HepG2 (cell line): Measurements from ENCODE around the gene FAM20A. TPM values are rescaled to one million over a fixed set of nuclear protein-coding genes. Genes with fewer than 3 reads are reported as not detected.

Experiments
- ATAC-seq: fragments of 200-7000 bp; cut with Tn5 transposase; 3 replicates; pipeline ENCODE4 v1.9.1; 2020; ENCODE audit warnings: mild to moderate bottlenecking, moderate library complexity
- BruUV-seq: library from RNA; stranded (reverse); fragments of 400-500 nt; replicated peaks from 2 replicates; lab custom pipeline; 2021; lab: Mats Ljungman, UMichigan
- CTCF ChIA-PET: fragments of 300-600 bp; formaldehyde crosslinking; extraction: SDS; loops from one replicate; lab custom pipeline; 2021; ENCODE audit warnings: low total read pairs, inconsistent platforms, low intra/inter-chr PET ratio; lab: Yijun Ruan, JAX
- POLR2A ChIA-PET: fragments of 350-600 bp; sonication (Branson Sonifier 250); formaldehyde crosslinking; loops from one replicate; lab custom pipeline; 2020; ENCODE audit warnings: antibody characterized with exemption, inconsistent platforms; lab: Yijun Ruan, JAX
- DNase-seq: peaks from one replicate; pipeline ENCODE4 v3.0.0-alpha.2; 2015; ENCODE audit warnings: low spot score
- FAIRE-seq: peaks from 3 replicates; lab custom pipeline; 2011; peaks lifted over from hg19 to GRCh38; lab: Jason Lieb, UNC
- H2AFZ ChIP-seq: one replicate; pipeline ENCODE4 v1.6.1; 2011; ENCODE audit warnings: low read length, inconsistent platforms
- H3K27ac ChIP-seq: fragments of 300-600 bp; 3 replicates; pipeline ENCODE4 v1.8.0; 2011; ENCODE audit warnings: mixed run types, mild to moderate bottlenecking, mixed read lengths, low read length, inconsistent platforms; ENCODE audit not compliant: insufficient read depth; ENCODE audit errors: extremely low read length
- H3K27me3 ChIP-seq, 2 experiments: fragments of 200-600 bp in 1 of 2; 2 replicates in 1 of 2; 3 replicates in 1 of 2; pipeline versions ENCODE4 v1.6.0 to v1.8.0; 2011; ENCODE audit warnings: low read length in 2 of 2, mild to moderate bottlenecking in 2 of 2, moderate library complexity in 2 of 2, inconsistent platforms in 1 of 2; ENCODE audit not compliant: insufficient read depth in 2 of 2, control insufficient read depth in 1 of 2
- H3K36me3 ChIP-seq, 2 experiments: fragments of 200-600 bp in 1 of 2; replicated peaks in 1 of 2; 2 replicates in 1 of 2; 3 replicates in 1 of 2; pipeline versions ENCODE4 v1.5.1 to v1.8.0; 2011; ENCODE audit warnings: low read length in 2 of 2, inconsistent platforms in 1 of 2; ENCODE audit not compliant: insufficient read depth in 2 of 2, control insufficient read depth in 1 of 2
- H3K4me1 ChIP-seq: 2 replicates; pipeline ENCODE4 v1.5.1; 2012; ENCODE audit warnings: low read length, inconsistent platforms; ENCODE audit not compliant: insufficient read depth
- H3K4me2 ChIP-seq: 2 replicates; pipeline ENCODE4 v1.6.0; 2011; ENCODE audit warnings: low read depth, low read length, inconsistent platforms
- H3K4me3 ChIP-seq, 3 experiments: fragments of 200-600 bp in 1 of 3; sonication (generic), shearing (Covaris generic) in 1 of 3; replicated peaks in 1 of 3; 2 replicates each; pipeline ENCODE4 v1.5.1; 2011 to 2016; ENCODE audit warnings: low read length in 3 of 3, inconsistent platforms in 2 of 3, low read depth in 2 of 3, mild to moderate bottlenecking in 2 of 3, control low read depth in 1 of 3, mixed read lengths in 1 of 3; ENCODE audit not compliant: insufficient read depth in 1 of 3
- H3K79me2 ChIP-seq: one replicate; pipeline ENCODE4 v1.6.1; 2011; ENCODE audit warnings: low read length, inconsistent platforms; ENCODE audit not compliant: insufficient read depth
- H3K9ac ChIP-seq: 2 replicates; pipeline ENCODE4 v1.6.0; 2011; ENCODE audit warnings: mild to moderate bottlenecking, low read depth, low read length, inconsistent platforms; ENCODE audit not compliant: insufficient read depth
- H3K9me3 ChIP-seq: 2 replicates; pipeline ENCODE4 v1.5.1; 2012; ENCODE audit warnings: mild to moderate bottlenecking, low read length
- H4K20me1 ChIP-seq: 2 replicates; pipeline ENCODE4 v1.6.0; 2011; ENCODE audit warnings: inconsistent platforms, mild to moderate bottlenecking, low read length, moderate library complexity; ENCODE audit not compliant: insufficient read depth
- CERS6 ChIP-seq: sonication (generic); formaldehyde crosslinking; IDR thresholded peaks from 2 replicates; pipeline ENCODE4 v1.5.0; 2020; ENCODE audit warnings: missing genetic modification reagents
- GFI1 ChIP-seq: sonication (generic); formaldehyde crosslinking; IDR thresholded peaks from 2 replicates; pipeline ENCODE4 v1.5.0; 2020; ENCODE audit warnings: missing genetic modification reagents, mild to moderate bottlenecking, borderline replicate concordance
- HMG20B ChIP-seq: conservative IDR thresholded peaks from 2 replicates; pipeline ENCODE4 v1.6.1; 2016; ENCODE audit warnings: missing genetic modification reagents, missing compliant biosample characterization
- HNF4A ChIP-seq: sonication (generic); formaldehyde crosslinking; IDR thresholded peaks from 2 replicates; pipeline ENCODE4 v1.4.0; 2020; ENCODE audit warnings: missing genetic modification reagents
- IKZF1 ChIP-seq: fragments of 450-650 bp; IDR thresholded peaks from 2 replicates; pipeline ENCODE4 v1.7.1; 2016
- ISL2 ChIP-seq: sonication (generic); formaldehyde crosslinking; IDR thresholded peaks from 2 replicates; pipeline ENCODE4 v1.5.0; 2020; ENCODE audit warnings: missing genetic modification reagents
- KLF16 ChIP-seq, 2 experiments: sonication (generic) in 1 of 2; formaldehyde crosslinking in 1 of 2; IDR thresholded peaks; 2 replicates each; pipeline versions ENCODE4 v1.6.1 to v1.8.0; 2016 to 2023; ENCODE audit warnings: missing genetic modification reagents in 2 of 2, missing compliant biosample characterization in 1 of 2
- RARA ChIP-seq: IDR thresholded peaks from 2 replicates; pipeline ENCODE4 v1.6.1; 2016; ENCODE audit warnings: missing genetic modification reagents, missing compliant biosample characterization
- THAP7 ChIP-seq: sonication (generic); formaldehyde crosslinking; IDR thresholded peaks from 2 replicates; pipeline ENCODE4 v1.8.1; 2023; ENCODE audit warnings: mild to moderate bottlenecking, missing genetic modification reagents
- TOPORS ChIP-seq: sonication (generic); formaldehyde crosslinking; IDR thresholded peaks from 2 replicates; pipeline ENCODE4 v1.8.0; 2023; ENCODE audit warnings: mild to moderate bottlenecking, missing genetic modification reagents
- ZBTB42 ChIP-seq: sonication (generic); formaldehyde crosslinking; IDR thresholded peaks from 2 replicates; pipeline ENCODE4 v1.5.0; 2020; ENCODE audit warnings: mild to moderate bottlenecking, missing genetic modification reagents
- ZC3H13 ChIP-seq: sonication (generic); formaldehyde crosslinking; IDR thresholded peaks from 2 replicates; pipeline ENCODE4 v1.8.1; 2023; ENCODE audit warnings: mild to moderate bottlenecking, missing genetic modification reagents, moderate library complexity
- WGBS: methylation state at CpG from one replicate; pipeline ENCODE4 v1.1.6; 2017; ENCODE audit warnings: low lambda C conversion rate; 5-methylcytosine and 5-hydroxymethylcytosine counted together
- in situ Hi-C: cut with HindIII; loops from 2 replicates; pipeline ENCODE4 v1.10.0; 2017; ENCODE audit warnings: low pct_unique_long_range_greater_than_20kb; ENCODE audit not compliant: extremely low pct_ligation_motif_present
- intact Hi-C: fragments of 100-400 bp; cut with micrococcal nuclease; formaldehyde crosslinking; loops from one replicate; pipeline ENCODE4 v1.10.0; 2022; ENCODE audit not compliant: unreplicated experiment
- polyA plus RNA-seq, 8 experiments: library from polyadenylated mRNA; depleted of rRNA in 3 of 8; stranded (reverse) in 7 of 8; unstranded in 1 of 8; fragments of >200 nt; fragmentation: Illumina TruSeq in 4 of 8; extraction: Trizol in 4 of 8; gene quantifications; 2 replicates each; pipeline versions ENCODE4 v1.2.1 to v1.2.3, GENCODE V29; 2011 to 2016; ENCODE audit warnings: low read depth in 4 of 8, missing spikeins in 1 of 8, mixed read lengths in 1 of 8; ENCODE audit not compliant: insufficient read depth in 1 of 8
- total RNA-seq, 5 experiments: library from RNA; depleted of rRNA; stranded (reverse); fragments of >200 nt; fragmentation: Illumina TruSeq; extraction: Trizol; gene quantifications; 2 replicates each; pipeline ENCODE4 v1.2.3, GENCODE V29; 2016; ENCODE audit warnings: low read depth in 1 of 5

Gene FAM20A
- total and polyA plus RNA-seq, 2 of the 13 experiments (the other 11 are each of a cell fraction or from before 2014, with no cell fraction given), result 9.3 to 20.7 TPM

GRCh38 chr17:68535922-68536321, 65.2 kb downstream of the FAM20A start:
- ChIA-PET CTCF (no interaction called here), POLR2A (interaction anchor here (1.1 kb wide), 1 partner anchor 23 kb away, joined by 3 read pairs; the partner anchor contains the start of gene PRKAR1A)
- DNase-seq (no peak), FAIRE-seq (no peak), ATAC-seq (no peak)
- TF ChIP-seq RARA (peak; percentile 44; the same call in 1 of the 2 replicates), ZC3H13 (CRISPR knock-in tag) (peak; percentile 40; the same call in 1 of the 2 replicates), ZBTB42 (CRISPR knock-in tag) (no peak), CERS6 (CRISPR knock-in tag) (no peak), ISL2 (CRISPR knock-in tag) (no peak), IKZF1 (no peak), GFI1 (CRISPR knock-in tag) (peak; percentile 88), KLF16 (CRISPR knock-in tag; IDR thresholded peaks at IDR 0.05) (0 out of 4 replicates have a peak, but pooled peaks of 1 of the 2 experiments have one; percentile 51), HMG20B (CRISPR knock-in tag) (0 out of 2 replicates have a peak, but pooled peaks have one; percentile 32), HNF4A (CRISPR knock-in tag) (peak; percentile 51), THAP7 (CRISPR knock-in tag) (no peak), TOPORS (CRISPR knock-in tag) (0 out of 2 replicates have a peak, but pooled peaks have one; percentile 40)
- Histone ChIP-seq H3K4me2 (no peak overlapping the region), H3K4me3 (no peak overlapping the region), H3K9me3 (no peaks in the 10 kb centered on the region), H3K27me3 (no peaks in the 10 kb centered on the region), H3K9ac (no peak overlapping the region), H3K4me1 (peaks cover 18% of the 10 kb centered on the region), H3K36me3 (peaks cover 25 to 48% of the 10 kb centered on the region in 2 experiments), H3K27ac (peak overlapping the region; percentile 15), H2AFZ (no peak overlapping the region), H4K20me1 (no peaks in the 10 kb centered on the region), H3K79me2 (no peaks in the 10 kb centered on the region)
- BruUV-seq, result no TSS peak
- WGBS, result 46% methylated on average over 3 of the region's 3 CpGs
- in situ Hi-C loops (loop anchor here (5.0 kb wide), 1 partner anchor 226 kb away; no protein-coding TSS in a partner anchor), intact Hi-C loops (loop anchor here (2.0 kb wide), 2 partner anchors 65 to 77 kb away; partner anchors contain the start of gene FAM20A)
